Left kidney (tissue), 8 donors: ENCODE results near the gene SLC7A1. TPM values are rescaled to one million over a fixed set of nuclear protein-coding genes. Genes with fewer than 3 reads are reported as not detected.
"Not testable (repeated sequence)": the region's sequence is repeated elsewhere in the genome, so short reads cannot be mapped to it uniquely, and the experiment has no call there.

Experiments
- DNase-seq: peaks from one replicate; pipeline ENCODE4 v3.0.0-alpha.2; 2013
- long read RNA-seq, 8 donors: transcript quantifications; one replicate each; lab custom pipeline, GENCODE V29; 2026
- polyA plus RNA-seq: library from polyadenylated mRNA; unstranded; fragments of 120-200 nt; gene quantifications from one replicate; pipeline ENCODE4 v1.2.1, GENCODE V29; 2013; ENCODE audit not compliant: insufficient read length

Gene SLC7A1
- polyA plus RNA-seq: 16.5 TPM
- long read RNA-seq, donor 1, full-length matches to known transcripts: 4 of 4 reads
- long read RNA-seq, donor 1, partial matches to known transcripts: 0 of 4 reads
- long read RNA-seq, donor 1, other reads (novel, unspliced or antisense): 0 of 4 reads
- long read RNA-seq, donor 2, full-length matches to known transcripts: 2 of 2 reads
- long read RNA-seq, donor 2, partial matches to known transcripts: 0 of 2 reads
- long read RNA-seq, donor 2, other reads (novel, unspliced or antisense): 0 of 2 reads
- long read RNA-seq, donor 3, full-length matches to known transcripts: 3 of 3 reads
- long read RNA-seq, donor 3, partial matches to known transcripts: 0 of 3 reads
- long read RNA-seq, donor 3, other reads (novel, unspliced or antisense): 0 of 3 reads
- long read RNA-seq, donor 4: 0 reads
- long read RNA-seq, donor 5, full-length matches to known transcripts: 3 of 3 reads
- long read RNA-seq, donor 5, partial matches to known transcripts: 0 of 3 reads
- long read RNA-seq, donor 5, other reads (novel, unspliced or antisense): 0 of 3 reads
- long read RNA-seq, donor 6, full-length matches to known transcripts: 1 of 1 reads
- long read RNA-seq, donor 6, partial matches to known transcripts: 0 of 1 reads
- long read RNA-seq, donor 6, other reads (novel, unspliced or antisense): 0 of 1 reads
- long read RNA-seq, donor 7, full-length matches to known transcripts: 1 of 1 reads
- long read RNA-seq, donor 7, partial matches to known transcripts: 0 of 1 reads
- long read RNA-seq, donor 7, other reads (novel, unspliced or antisense): 0 of 1 reads
- long read RNA-seq, donor 8, full-length matches to known transcripts: 3 of 3 reads
- long read RNA-seq, donor 8, partial matches to known transcripts: 0 of 3 reads
- long read RNA-seq, donor 8, other reads (novel, unspliced or antisense): 0 of 3 reads

DNA sequence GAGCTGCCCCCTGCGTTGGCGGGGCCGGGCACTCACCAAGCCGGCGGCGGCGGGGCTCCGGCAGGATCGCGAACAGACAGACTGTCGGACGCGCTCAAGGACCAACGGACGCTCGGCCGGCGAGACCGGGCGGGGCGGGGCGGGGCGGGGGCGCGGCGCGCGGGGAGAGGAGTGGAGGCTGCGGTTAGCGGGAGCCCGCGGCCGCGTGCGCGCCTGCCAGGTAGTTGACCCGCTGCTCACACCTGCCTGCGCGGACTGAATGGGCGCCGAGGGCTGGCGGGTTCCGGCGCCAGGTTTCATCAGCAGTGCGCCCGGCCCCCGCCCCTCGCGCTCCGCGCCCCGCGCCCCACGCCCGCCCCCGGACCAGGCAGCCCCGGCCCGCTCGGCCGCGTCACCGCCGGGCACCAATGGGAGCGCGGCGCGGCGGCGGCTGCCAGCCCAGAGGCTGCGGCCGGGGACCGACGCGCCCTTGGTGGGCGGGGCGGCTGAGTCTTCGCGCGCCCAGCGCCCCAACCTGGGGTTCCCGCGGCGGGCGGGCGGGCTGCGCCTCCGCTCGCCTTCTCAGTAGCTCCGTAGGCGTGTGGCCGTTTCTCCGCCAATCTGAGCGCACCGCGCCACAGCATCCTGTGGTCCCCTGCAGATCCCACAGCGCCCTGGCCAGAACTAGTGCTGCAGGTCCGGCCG lies at the start of gene SLC7A1:
SLC7A1 (minus strand) TSS at position 309 of the 684 bp plus-strand sequence. CDS start 59,500 bp downstream, outside the sequence.
- DNase-seq: peak; percentile 74

DNA sequence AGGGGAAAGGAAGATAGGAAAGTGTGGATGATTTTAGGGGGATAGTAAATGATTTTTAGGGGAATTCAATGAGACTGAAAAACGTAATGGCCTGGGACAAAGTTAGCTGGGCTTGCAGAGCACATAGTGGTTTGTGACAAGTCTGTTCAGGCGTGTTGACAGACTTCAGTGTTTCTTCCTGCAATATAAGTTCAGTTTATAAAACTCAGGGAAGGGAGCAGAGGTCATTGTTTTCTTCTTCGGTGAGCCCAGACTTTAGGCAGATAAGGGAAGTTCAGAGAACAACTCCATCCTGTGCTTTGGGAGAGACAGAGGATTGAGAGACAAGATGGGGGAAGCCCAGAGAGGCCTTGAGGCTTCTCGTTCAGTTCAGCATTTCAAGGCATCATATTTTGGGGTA lies 45.2 kb upstream of the SLC7A1 start:
- DNase-seq: no peak

DNA sequence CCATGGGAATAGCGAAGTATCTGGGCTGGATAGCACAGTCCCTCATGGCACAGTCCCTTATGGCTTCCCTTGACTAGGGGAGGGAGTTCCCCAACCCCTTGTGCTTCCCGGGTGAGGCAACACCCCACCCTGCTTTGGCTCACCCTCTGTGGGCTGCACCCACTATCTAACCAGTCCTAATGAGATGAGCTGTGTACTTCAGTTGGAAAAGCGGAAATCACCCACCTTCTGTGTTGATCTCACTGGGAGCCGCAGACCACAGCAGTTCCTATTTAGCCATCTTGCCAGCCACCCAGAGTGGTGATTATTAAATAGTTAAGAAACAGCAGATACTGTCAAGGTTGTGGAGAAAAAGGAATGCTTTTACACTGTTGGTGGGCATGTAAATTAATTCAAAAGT lies 41.3 kb upstream of the SLC7A1 start:
- DNase-seq: not testable (repeated sequence)

DNA sequence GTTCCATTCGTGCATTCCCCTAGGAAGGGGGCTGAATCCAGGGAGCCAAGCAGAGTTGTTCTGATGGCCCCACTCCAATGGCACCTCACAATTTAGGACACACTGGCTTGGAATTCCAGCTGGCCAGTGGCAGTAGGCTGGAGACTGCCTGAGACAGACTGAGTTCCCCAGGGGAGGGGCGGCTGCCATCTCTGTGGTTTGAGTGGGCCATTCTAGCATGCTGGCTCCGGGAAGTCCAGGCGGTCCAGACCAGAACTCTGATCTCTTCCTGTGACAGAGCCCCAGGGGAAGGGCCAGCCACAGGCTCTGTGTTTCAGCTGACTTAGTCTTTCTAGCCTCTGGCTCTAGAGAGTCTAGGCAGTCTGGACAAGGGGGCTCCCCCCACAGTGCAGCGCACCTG lies 29.5 kb upstream of the SLC7A1 start:
- no peak for DNase-seq

DNA sequence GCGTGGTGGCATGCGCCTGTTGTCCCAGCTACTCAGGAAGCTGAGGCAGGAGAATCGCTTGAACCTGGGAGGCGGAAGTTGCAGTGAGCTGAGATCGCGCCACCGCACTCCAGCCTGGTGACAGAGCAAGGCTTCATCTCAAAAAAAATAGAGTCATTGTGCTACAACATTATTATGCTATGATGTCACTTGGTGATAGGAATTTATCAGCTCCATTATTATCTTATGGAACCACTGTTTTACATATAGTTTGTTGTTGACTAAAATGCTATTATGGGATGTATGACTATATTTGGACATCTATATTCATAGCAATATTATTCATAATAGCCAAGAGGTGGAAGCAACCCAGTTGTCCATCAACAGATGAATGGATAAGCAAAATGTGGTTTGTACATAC lies 26.4 kb upstream of the SLC7A1 start:
- no peak for DNase-seq

DNA sequence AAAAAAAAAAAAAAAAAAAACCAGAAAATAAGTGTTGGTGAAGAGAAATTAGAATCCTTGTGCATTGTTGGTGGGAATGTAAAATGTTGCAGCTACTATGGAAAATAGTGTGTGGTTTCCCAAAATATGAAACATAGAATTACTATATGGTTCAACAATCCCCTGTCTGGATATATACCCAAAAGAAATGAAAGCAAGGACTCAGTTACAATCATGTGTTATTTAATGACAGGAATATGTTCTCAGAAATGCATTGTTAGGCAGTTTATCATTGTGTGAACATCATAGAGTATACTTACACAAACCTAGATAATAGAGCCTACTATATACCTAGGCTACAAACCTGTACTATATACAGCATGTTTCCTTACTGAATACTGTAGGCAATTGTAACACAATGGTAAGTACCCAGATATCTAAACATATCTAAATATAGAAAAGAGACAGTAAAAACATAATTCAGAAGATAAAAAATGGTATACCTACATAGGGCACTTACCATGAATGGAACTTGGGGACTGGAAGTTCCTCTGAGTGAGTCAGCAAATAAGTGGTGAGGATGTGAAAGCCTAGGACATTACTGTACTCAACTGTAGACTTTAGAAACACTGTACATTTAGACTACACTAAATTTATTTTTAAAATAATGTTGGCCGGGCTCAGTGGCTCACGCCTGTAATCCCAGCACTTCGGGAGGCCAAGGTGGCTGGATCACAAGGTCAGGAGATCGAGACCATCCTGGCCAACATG lies 25.7 kb upstream of the SLC7A1 start:
- no peak for DNase-seq

DNA sequence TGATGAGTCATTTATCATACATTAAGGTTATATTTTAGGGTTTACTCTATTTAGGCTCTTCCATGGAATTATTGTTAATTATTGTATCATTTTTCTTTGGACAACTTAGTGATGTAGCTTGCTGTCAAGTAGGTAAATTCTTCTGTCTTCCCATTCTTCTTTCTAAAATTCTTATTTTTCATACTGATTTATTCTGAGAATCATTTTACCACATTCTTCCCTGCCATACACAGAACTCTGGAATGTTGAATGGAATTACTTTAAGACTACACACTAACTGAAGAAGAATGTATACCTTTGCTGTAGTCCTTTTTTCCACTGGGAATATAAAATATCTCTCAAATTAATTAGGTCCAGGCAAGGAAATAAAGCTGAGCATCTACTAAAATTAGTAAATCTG lies 24.5 kb upstream of the SLC7A1 start:
- DNase-seq: no peak

DNA sequence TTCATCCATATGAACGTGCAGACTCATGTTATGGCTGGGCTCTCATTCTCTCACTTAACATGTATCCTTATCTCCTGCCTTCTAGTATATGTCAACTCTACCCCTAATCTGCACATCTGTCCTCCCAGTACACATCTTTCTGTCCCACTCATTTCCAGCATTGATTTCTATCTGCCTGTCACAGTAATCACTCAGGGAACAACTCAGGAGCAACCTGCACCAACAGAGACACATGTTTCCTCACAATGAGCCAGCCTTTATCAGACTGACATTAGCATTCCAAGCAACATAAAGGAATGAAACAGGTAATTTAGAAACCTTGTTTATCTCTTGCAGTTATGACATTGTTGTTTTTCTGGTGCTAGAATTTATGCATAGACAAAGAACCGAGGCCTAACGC lies 17.6 kb upstream of the SLC7A1 start:
- DNase-seq: no peak

DNA sequence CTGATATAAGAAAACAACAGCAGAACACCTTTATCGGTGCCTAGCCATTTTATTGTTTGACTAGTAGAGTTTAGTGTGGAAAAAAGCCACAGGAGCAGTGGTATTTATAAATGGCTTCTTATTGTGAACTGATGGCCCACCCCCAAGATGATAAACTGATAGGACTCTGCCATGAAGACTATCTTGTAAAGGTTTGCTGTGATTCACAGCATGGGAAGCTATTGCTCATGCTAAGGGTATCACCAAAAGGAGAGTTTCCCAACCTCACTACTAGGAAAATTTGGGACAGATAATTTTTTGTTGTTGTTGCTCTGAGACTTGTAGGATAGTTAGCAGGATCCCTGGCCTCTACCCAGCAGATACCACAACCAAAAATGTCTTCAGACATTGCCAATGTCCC lies 12.0 kb upstream of the SLC7A1 start:
- DNase-seq: no peak

DNA sequence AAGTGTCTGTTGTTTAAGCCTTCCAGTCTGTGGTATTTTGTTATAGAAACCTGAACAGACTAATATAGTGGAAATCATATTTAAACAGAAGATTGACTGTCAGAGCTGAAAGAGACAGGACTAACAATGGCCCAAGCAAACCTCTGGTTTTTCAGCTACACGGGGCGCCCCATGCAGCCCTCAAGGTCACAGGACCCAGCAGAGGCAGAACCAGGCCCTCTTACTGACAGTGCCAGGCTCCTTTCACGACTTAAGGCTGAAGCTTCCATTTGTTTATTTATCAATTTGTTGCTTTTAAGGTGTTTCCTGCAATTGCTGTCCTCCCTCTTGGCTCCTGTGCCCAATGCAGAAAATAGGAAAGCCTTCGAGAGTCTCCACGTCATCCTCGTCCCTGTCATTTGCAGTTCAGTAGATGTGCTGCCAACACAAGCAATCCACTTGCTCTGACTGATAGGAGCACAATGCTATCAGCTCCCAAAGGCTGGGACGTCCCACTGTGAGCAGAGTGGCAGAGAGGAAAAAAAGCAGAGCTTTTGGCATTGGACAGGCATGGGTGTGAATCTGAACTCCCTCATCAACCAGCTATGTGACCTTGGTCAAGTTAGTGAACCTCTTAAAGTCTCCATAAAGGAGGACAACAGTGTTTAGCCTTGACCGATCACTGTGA lies 10.5 kb upstream of the SLC7A1 start:
- DNase-seq: no peak

DNA sequence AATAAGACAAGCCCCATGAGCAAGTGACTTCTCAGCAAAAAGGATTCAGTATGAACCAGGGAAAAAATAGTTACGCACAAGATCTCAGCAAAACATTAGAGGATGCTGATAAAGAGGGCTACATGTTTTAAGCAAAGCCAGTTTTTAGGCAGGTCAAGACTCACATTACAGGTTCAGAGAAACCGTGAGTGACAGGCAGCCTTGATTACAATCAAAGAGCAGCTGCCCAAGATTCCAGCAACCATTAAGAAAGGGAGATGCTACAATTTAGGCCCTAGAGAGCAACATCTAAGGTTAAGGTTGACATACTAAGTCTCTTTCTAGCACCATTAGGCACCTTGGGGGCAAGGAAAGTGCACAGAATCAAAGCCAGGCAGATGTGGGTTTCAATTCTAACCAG lies 2.8 kb upstream of the SLC7A1 start:
- DNase-seq: no peak

DNA sequence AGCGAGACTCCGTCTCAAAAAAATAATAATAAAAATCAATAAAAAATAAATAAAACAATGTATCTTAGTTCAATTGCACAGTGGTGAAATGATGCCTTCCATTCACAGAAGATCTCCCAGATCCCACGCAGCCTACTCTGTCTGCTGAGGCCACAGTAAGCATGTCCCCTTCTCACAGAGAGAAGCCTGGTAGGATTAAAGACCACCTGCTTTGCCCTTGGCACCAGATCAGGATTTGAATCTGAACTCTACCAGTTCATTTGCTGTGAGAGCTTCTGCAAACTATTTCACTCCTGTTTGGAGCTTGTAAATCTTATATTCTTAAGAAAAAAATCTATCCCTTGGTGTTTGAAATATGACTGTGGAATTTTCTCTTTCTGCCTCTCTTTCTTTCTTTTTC lies 2.2 kb upstream of the SLC7A1 start:
- no peak for DNase-seq

DNA sequence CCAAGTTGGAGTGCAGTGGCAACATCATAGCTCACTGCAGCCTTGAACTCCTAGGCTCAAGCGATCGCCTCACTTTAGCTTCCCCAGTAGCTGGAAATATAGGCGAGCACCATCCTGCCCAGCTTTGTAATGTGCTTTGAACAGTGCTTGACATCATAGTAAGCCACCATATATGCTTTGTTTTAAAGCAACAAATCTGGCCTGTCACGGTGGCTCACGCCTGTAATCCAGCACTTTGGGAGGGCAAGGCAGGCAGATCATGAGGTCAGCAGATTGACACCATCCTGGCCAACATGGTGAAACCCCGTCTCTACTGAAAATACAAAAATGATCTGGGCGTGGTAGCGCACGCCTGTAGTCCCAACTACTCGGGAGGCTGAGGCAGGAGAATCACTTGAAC lies 1.8 kb upstream of the SLC7A1 start:
- DNase-seq: no peak

DNA sequence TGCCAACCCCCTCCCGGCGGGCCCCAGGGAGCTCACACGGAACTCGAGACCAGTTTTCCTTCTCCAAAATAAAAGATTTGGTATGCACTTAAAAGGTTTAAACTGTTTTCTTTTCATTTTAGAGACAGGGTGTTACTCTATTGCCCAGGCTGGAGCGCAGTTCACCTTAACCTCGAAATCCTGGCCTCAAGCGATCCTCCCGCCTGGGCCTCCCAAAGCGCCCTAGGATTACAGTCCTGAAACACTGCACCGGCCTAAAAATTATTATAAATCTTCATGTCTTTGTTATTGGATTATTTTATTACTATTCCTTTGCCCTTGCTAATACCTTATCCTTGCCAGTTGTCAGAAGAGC lies 553 bp upstream of the SLC7A1 start:
- DNase-seq: no peak

DNA sequence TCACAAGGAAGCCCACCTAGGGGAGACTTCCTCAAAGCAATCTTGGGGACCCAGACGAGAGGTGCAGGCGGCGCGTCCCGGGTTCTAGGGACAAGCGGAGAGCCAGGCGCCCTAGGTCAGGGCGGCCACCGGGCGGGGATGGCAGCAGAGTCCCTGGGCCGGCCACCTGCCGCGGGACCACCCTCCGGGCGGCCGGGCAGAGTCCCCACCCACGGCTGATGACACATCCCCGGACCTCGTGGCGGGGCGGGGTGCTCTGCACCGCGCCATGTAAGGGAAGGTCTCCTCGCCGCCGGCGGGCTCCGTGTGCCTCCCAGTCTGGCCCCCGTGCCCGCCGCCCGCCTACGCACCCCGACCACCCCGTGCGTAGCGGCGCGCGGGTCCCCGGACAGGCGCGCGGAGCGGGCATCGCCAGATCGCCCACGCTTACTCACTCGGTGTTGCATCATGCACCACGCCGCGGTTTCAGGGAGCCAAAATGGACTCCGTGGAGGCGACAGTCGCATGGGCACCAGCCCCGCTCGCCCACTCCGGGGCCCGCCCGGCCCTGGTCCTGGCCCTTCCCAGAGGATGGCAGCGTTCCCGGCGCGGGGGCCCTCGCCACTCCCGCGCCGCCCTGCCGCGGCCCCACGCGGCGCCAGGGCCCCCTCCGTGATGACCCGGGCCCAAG lies 643 bp downstream of the SLC7A1 start:
- DNase-seq: peak; percentile 28

DNA sequence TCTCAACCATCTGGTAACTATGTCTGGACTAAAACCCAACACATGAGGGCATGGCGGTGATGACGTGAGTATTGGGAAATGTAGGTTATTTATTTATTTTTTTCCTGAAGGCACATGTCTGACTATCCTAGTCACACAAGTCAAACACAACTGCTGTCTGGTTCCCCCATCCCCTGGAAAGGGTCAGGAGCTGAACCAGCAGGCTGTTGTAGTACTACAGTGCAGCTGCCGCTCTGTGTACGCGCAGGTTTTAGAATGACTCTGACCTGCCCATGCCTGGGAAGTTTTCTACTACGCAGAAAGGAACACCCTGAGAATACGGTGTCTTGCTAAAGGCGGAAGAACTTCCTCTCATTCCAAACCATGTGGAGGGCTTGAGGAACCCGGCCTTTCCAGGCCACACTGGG lies 1.2 kb downstream of the SLC7A1 start:
- DNase-seq: peak; percentile 28

DNA sequence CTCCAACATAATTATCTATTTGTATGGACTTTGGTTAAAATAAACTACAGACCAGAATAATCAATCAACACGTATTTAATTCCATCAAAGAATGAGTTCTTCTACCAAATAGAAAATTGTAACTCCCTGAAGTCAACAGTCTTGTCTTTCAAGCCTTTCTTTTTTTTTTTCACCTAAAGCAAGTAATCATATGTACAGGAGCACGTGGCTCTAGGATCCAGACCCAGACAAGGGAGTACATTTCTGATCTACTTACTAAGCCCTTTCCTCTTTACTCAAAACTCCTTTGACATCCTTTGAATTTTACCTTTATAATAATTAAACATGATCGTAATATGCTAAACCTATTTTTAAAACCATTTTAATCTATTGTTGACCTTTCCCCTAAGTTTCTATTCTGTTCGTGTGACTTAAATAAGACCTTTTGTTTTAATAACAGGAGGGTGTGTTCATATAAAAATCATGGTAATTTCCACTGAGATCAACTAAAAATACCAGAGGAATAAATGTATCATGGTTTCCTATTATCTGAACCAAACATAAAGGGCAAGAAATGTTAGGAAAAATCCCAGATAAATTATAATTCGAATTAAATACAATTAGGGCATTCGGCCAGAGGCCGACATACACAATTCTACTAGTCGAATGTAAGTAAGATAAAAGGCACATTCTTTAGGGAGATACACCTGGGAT lies 1.7 kb downstream of the SLC7A1 start:
- no peak for DNase-seq

DNA sequence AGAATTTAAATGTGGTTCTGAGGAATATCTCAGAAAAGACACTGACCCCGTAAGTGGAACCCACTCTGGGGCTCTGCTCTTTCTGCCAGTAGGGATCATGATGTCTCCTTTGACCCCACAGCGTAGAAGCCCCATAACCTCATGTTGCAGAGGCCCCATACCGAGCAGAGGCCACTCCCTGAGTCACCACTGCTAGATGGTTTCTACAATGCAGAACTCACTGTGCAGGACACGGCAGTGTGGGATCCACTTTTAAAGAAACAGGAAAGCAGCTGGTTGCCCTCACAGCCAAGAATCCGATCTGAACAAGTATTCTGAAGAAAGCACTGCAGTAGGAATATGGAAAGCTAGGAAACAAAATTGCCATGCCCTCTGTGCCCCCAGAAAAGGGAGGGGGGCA lies 4.2 kb downstream of the SLC7A1 start:
- no peak for DNase-seq

DNA sequence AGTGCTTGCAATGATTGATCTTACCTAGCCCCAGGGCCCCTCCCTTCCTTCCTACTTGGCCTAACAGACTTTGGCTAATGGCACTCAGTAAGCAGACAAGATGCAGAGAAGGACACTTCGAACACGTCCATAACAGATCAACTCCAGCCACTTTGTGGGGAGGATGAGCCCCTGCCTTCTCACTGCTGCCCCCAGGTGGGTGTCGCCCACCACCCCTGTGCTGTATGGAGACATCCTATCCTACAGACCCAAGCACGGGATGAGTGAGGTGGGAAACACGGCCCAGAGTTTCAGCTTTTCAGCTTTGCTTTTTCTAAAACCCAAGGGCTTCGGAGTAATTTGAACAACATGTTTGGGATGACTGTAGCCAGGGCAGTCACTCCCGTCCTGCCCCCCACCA lies 5.5 kb downstream of the SLC7A1 start:
- no peak for DNase-seq

DNA sequence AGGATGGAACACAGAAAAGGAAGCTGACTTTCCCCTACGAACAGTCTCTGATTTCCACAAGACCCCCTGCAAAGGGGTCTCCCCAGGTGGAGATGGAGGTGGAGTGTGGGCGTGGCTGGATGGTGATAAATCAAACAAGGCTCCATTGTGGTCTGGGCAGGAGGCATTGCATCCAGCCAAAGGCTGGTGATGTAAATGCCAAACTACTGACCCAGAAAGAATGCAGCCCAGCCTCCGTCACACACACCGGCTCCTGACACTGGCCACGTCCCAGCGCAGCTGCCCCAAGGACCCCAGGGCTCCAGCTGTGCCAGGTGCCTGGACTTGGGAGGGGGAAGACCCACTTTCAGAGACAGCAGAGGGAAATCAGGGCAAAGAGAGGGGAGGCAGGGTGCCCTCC lies 6.3 kb downstream of the SLC7A1 start:
- peak; percentile 24 for DNase-seq
